ENCODE data around the gene SIRT7. TPM values are rescaled to one million over a fixed set of nuclear protein-coding genes. Genes with fewer than 3 reads are reported as not detected.

SIRT7 gene
- total RNA-seq, 1 donor from 2014 or later: 8.0 TPM

DNA sequence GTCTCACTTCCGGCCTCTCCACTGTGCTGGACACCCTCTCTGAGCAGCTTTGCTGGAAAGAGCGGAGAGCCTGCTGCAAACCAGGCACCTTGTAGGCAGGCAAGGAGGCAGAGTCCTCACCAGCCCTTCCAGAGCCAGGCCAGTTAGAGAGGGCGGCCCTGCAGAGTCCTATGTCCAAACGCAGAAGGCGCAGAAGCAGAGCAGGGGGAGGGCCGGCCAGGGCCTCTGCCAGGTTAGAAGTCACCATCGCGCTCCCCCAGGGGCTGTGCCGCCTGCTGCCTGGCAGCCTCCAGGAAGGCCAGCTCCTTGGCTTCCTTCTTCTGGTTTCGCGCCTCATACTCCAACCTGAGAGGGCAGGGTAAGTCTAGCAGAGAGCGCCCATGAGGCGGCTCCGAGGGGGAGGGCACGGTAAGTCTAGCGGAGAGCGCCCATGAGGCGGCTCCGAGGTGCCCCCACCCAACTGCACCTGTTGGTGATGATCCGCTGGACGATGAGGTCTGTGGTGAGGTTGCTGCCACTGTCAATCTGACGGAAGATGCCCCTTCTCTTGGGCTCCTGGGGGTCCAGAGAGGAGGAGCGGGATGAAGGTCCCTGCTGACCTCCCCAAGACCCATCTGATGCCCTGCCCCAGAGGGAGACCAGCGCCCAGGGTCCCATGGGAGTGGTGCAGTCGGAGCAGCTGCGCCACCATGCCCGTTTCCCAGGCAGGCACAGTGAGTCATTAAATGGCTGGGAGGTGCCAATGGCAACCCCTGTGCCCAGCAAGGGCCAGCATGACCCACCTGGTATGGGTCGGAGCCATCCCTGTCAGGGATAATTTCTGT, 13.2 kb downstream of the SIRT7 start:
- DNase-seq: no peak

DNA sequence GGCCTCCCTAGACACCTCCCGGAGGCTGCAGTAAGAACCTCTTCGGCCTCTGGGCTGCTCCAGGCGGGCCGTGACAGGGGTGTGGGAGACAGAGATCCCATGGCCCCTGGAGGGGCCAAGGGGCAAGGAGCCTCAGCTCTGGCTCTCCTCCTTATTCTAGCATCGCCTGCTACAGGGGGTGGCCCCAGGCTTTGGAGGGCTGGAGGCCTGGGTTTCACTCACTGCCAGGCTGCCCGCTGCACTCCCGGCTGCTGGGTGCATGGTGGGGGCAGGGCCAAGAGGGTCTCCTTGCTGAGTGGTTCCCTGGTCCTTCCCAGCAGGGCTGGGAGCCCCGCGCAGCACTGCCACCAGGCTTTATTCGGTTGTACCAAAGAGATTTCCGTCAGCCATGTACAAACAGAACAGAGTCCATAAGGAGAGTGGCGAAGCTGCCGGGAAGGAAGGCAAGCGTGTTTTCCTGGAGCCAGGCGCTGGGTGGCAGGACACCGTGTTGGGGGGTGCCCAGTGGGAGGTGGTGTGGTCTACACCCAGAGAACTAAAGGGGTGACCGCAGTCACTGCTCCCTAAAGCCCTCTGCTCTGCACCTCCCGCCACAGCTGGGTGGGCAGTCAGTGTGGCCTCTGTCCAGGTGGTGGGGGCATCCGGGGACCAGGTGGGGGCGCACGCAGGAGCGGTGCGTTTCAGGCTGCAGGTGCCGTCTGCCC, 13.9 kb downstream of the SIRT7 start:
- DNase-seq: no peak

DNA sequence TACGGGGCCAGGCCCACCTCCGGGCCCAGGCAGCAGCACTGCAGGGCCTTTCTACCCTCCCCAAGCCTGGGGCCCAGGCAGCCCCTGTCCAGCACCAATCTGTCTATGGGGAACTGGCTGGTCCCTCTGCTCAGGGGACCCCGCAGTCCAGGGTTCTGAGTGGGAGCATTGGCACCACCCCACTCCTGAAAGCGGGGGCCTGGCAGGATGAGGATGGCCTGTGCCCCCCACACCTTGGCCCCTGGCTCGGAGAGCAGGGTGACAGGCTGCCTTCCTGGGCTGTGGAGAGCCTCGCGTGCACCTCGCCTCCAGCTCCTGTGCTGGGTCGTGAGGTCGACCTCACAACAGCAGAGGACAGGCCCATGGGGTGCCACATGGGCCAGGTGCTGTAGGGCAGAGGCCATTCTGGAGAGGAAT, 14.6 kb downstream of the SIRT7 start:
- DNase-seq: no peak

DNA sequence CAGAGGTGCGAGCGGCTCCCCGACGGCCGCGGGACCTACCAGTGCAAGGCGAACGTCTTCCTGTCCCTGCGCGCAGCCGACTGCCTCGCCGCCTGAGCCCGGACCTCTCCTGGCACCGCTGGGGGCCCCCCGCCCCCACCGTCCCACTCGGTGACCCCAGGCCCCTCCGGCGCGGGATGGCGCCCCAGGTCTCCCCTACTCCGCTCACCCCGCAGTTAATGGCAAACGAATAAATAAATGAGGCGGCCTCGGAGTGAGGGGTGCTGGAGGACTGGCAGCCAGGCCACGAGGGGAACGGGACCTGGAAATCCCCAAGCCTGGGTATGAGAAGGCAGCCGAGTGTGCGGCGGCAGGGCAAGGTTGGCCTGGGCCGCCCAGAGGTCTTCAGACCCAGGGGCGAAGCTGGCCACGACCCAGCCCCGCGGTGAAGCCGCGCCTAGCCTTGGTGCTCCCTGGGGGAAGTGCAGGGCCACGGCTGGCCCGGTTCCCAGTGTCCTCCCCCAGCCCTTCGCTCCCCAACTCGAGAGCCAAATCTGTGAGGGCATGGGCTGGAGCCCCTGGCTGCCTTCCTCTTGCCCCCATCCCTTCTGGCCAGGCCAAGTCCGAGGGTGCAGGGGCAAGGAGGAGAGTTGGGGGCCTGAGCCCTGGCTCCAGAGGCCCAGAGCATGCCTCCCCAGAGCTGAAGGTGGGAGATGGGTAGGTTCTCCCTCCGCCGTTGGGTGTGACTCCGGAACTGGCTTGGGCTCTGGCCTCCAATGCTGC, 15.1 kb downstream of the SIRT7 start:
- no peak for DNase-seq

DNA sequence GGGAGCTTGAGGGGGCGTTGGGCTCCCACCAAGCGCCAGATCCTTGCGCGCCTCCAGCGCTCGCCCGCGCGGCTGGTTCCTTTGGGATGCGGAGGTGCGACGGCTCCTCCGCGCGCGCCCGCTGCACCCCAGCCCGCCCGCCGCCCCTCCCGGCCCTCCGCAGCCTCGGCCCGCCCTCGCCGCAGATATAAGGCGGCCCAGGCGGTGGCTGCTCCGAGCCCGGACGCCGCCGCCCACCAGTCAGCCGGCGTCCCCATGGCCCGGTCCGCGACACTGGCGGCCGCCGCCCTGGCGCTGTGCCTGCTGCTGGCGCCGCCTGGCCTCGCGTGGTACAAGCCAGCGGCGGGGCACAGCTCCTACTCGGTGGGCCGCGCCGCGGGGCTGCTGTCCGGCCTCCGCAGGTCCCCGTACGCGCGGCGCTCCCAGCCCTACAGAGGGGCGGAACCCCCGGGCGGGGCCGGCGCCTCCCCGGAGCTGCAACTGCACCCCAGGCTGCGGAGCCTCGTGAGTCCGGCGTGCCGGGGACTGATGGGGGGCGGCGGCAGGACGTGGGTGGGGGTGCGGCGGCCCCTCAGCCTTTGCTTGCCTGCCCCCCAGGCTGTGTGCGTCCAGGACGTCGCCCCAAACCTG, 15.8 kb downstream of the SIRT7 start, which contains the start of gene NPB:
Gene NPB (plus strand): TSS at position 216 of the 630 bp plus-strand sequence. CDS start 40 bp downstream, at position 256.
- DNase-seq: no peak

DNA sequence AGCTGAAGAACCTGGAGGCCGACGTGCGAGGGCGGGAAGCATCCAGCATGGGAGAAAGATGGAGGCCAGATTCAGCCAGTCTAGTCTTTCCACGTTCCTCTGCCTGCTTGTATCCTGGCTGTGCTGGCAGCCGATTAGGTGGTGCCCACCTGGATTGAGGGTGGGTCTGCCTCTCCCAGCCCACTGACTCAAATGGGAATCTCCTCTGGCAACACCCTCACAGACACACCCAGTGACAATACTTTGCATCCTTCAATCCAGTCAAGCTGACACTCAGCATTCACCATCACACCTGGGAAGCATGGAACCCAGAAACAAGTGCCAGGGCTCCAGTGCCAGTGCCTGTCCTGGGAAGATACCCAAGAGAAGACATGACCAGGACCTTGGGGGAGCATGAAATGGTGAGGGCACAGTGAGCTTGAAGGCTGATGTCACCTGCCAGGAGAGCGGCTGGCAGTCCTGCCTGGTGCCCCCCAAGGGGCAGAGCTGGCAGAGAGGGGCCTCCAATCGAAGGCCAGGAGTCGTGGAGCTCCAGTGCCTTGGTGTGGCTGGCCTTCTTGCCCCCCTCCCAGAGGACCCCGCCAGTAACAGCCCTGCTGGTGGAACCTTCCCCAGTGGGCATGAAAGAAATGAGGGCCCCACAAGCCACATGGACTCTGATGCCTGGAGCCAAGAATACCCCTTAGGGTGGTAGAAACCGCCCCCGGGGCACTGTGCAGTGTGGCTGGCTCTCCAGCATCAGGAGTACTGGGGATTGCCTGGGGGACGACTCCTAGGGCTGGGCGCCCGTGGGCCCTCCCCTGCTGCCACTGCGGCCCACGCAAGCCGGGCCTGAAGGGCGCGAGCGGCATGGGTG, 16.6 kb downstream of the SIRT7 start:
- DNase-seq: no peak

DNA sequence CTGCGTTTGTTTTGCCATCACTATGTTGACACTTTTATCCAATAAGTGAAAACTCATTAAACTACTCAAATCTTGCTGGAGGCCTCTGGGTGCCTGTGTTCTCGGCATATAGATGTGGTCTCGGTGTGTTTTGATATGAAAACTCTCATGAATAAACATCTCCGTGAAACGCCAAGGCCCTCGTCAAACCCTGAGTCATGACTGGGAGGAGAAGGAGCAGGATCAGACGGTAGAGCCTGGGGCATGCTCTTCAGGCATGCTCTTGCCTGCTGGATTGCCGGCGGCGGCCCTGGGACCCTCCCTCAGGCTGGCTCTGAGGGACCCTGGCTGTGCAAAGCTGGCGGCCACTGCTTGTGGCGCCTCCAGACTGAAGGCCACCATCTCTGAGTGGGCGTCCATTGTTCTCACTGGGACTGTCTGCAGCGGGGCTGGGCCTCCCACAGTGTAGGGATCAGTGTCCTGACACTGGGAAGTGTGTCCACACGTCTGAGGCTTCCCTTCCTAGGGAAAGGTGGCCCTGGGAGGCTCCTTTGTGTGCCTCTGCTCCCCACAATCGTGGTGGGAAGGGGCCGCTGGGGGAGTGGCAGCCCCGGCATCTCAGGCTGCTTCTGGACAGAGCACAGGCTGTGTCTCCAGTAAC, 17.7 kb downstream of the SIRT7 start:
- DNase-seq: no peak

DNA sequence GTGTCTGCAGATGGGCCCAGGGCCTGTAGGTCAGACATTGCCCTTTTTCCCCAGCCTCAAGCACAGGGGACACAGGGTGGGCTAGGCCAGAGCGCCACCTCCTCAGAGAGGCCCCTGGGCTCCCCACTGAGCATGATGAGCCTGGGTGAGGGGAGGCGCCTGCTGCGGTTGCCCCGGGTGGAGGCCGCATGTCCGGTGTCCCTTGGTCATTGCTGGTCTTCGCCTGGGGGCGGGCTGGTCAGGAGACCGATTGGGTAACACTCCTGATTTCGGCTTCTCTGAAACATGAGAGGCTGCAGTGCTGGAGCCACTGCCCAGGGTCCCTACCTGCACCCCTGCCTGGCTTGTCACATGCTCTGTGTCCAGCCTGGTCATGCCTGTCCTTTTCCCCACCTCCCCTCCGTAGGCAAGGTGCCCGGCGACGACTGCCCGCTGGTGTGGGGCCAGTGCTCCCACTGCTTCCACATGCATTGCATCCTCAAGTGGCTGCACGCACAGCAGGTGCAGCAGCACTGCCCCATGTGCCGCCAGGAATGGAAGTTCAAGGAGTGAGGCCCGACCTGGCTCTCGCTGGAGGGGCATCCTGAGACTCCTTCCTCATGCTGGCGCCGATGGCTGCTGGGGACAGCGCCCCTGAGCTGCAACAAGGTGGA, 18.3 kb downstream of the SIRT7 start:
- DNase-seq: no peak

DNA sequence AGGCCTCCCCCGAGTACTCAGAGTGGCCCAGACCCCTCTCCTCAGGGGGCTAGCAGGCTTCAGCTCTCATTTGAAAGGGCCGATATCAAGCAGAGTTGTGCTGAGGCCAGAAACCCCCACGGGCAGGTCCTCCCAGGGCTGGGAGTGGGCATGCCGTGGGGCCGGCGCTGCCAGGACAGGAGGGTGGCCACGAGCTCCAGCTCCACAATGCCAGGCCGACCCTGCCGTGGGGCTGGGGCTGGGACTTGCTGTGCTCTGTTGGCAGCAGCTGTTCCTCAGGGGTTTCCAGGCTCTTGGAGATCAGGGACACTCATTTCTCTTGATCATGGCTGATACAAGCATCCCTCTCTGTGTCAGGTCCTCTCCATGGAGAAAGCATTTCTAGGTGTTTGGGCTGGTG, 19.1 kb downstream of the SIRT7 start:
- no peak for DNase-seq

DNA sequence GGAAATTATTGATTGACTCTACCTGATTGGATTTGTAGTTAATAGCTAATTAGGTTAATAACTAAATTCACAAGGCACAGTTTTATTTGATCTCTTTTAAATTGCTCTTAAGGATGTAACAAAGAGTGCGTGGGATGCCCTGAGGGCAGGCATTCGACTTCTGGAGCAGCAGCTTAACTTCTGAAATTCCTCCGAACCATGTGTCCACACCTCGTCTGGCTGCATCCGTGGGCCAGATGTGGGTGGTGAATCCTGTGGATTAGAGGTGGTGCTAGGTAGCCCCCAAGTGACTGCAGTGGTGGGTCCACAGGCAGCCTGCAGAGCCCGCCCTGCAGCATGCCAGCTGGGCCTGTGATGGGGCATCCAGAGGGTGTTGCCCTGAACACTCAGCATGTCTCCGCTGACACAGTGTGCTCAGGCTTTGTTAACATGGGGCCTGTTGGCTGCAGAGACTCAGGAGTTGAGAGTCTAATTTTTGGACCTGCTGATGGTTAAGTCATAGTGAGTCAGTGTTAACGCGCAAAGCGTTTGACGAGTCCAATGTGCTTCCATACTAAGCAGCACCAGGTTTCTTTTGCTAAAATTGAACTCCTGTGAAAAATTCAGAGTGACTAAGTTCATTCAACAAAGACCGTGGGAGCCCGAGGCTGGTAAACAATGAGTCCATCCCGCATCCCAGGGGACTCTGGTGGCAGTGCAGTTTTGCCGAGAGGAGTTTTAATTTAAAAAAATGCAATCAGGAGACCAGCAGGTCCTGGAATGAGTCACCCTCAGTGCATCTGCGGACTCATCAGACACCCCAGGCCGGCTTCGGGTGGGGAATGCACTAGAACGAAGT, 19.7 kb downstream of the SIRT7 start:
- peak; percentile 70 for DNase-seq

DNA sequence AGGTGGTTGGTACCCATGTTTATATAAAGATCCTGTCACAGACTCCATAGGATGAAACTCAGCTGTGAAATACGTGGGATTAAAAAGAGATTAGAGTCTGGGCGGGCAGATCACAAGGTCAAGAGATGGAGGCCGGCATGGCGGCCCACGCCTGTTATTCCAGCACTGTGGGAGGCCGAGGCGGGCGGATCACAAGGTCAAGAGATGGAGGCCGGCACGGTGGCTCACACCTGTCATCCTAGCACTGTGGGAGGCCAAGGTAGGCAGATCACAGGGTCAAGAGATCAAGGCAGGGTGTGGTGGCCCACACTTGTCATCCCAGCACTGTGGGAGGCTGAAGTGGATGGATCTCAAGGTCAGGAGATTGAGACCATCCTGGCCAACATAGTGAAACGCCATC, 22.6 kb downstream of the SIRT7 start:
- no peak for DNase-seq

DNA sequence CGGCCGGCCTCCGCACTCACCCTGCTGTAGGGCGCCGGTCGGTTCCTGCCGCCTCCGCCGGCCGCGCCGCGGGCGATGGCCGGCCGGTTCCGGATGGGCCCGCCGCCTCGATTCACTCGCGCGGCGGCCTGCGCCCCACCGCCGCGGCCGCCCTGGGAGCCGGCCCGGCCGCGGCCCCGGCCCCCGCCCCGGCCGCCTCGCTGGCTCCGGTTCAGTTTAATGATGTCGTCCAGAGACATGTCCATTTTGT, 26.7 kb downstream of the SIRT7 start:
- DNase-seq: no peak

DNA sequence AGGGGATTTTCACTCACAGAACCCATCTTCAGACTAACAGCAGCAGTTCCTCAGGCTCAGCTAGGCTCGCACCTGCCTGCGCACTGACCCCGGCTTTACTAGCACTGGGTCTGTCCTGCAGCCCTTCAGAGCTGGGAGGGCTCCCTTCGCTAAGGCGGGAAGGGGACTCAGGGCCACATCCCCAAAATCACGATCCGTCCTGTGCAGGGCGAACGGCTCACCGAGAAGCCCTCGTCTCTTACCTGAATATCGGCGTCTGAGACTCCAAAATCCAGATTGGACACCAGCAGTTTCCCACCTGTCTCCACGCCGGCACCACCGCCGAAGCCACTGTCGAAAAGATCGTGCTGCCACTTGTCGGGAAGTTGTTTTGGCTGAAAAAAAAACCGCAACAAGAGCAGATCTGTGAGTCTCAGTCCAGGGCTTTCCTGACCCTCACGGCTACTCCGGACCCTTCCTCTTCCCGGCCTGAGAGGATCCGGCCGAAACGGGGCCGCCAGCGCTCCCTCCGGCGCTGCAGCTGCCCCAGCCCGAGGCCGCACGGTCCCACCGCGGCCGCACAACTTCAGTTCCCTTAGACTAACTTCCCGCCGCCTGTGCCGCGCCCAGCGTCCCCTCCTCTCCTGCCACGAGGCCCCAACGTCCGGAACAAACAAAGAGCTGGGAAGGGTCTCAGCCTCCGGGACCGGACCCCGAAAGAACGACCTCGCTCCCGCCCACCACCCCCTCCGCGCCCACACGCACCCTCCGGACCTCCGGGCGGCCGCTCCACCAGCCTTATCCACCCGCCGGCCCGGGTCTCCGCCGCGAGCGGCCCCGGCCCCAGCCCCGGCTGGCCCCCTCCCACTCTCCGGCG, 27.3 kb downstream of the SIRT7 start:
- DNase-seq: no peak

DNA sequence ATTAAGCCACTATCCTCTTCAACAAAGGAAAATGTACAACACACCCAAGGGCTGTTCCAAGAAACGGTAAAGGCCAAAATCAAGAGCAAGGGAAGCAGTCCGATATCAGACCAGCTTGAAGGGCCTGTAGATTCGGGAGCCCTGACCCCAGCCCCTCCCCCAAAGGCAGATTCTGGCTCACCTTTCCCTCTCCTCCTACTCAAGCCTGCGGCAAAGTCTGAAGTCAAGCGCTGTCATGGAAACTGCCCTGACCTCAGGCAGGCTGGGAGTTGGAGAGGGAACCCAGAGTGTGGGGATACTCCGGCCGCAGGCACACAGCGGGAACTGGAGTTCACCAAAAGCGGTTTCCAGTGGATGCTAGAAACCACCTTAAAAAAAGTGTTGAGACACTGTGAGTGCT, 28.4 kb downstream of the SIRT7 start:
- no peak for DNase-seq

DNA sequence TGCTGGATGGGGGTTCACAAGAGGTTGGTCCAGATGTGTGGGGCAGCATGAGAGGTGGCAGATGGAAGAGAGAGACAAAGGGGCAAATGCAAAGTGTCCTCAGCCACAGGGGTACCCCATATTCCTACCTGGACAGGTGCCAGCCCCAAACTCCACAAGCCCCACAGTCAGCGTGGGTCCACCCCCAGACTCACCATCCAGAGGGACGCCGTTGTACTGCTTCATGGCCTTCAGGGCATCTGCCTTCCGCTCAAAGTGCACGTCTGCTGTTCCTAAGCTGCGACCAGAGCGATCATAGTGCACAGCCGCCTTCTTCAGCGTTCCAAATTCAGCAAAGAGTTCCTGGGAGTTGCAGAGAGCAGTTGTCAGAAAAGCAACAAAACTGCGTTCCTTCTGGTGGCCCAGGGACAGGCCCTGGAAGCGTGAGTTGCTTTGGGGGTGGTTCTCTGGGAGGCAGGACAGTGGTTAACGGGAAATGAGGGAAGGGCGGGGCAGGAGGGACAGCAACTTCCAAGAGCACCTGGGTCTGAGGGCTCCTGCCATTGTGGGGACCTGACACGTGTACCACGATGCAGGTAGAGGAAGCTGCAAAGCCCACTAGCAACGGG, 28.9 kb downstream of the SIRT7 start:
- no peak for DNase-seq

DNA sequence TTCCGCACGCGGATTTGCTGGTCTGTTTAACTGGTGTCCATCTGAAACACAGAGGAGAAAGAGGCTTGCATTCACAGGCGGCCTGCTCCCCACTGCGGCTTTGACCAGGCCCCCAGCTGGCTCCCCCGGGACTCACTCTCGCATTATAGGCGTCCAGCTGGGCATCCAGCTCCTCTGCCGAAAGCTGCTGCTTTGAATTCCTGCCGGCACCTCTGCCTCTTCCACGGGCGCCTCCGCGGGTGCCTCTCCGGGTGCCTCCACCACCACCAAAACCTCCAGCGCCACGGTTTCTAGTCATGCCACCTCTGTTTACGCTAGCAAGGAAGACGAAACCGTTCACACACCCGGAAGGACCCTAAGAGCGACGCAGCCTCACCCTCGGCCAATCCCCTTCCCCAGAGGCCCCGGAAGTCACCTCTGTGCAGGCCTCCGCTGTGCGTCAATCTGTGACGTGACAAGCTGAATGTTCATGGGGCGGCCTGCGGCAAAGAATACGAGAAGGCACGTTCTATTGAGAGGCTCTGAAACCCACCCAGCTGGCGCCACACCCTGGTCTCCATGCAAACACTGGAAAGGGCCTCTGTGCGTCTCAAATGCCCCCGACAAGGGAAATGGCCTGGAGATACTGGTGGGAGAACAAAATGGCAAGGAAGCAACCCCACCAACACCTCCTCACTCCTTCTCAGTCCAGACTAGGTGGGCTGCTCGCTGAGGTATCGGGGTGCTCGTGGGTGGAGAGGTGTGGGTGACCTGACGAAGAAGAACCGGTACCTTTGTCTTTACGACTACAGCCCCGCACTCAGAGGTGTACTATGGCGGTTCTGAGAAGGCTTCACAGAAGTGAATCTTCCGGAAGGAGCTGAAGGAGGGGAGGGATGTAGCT, 29.6 kb downstream of the SIRT7 start:
- no peak for DNase-seq

DNA sequence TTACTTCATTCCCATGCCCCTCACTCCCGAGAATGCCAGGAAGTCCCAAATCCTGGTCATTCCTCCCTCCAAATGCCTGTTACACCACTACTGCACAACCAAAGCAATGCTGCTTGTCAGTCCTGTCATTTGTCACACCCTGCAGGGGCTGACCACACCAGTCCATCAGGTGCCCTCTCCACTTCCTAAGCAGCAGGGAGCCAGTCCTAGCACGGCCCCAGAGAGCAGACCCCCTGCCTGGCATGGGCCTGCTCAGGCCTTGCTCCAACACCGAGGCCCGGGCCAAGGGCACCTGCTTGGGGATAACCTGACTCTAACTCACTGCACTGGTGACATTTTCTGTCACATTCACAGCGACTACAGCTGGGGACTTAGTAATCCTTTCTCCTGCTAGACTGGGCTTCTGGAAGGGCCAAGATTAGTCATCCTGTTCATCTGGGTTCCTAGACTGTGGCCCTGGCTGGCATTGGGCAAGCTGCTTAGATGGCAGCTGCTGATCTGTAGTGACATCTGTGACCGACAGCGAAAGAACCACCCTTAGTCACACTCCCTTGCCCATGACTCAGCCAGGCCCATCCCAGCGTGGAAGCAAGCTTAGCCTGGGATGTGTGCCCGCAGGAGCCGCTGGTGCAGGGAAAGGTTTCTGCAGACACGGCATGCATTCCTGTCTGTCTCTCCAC, 32.0 kb downstream of the SIRT7 start:
- no peak for DNase-seq

All from occipital lobe (tissue), 2 donors.